ENCODE data around the gene COL15A1. TPM values are rescaled to one million over a fixed set of nuclear protein-coding genes. Genes with fewer than 3 reads are reported as not detected.

Gene COL15A1
- total RNA-seq, 2 experiments from 2014 or later: 0.20 to 0.42 TPM

GRCh38 chr9:98923451-98924123 is 20.1 kb upstream of the COL15A1 start:
- Mint-ChIP-seq H3K27me3 (peaks cover 17% of the 10 kb centered on the region), H3K27ac (no peak overlapping the region), H3K4me1 (peaks cover 7% of the 10 kb centered on the region), H3K4me3 (no peak overlapping the region), H3K9me3 (no peaks in the 10 kb centered on the region), H3K36me3 (no peaks in the 10 kb centered on the region)
- no peak for DNase-seq
- no peak for ATAC-seq (ENCODE audit: low read depth)
- POLR2A ChIA-PET: no interaction called here

DNA sequence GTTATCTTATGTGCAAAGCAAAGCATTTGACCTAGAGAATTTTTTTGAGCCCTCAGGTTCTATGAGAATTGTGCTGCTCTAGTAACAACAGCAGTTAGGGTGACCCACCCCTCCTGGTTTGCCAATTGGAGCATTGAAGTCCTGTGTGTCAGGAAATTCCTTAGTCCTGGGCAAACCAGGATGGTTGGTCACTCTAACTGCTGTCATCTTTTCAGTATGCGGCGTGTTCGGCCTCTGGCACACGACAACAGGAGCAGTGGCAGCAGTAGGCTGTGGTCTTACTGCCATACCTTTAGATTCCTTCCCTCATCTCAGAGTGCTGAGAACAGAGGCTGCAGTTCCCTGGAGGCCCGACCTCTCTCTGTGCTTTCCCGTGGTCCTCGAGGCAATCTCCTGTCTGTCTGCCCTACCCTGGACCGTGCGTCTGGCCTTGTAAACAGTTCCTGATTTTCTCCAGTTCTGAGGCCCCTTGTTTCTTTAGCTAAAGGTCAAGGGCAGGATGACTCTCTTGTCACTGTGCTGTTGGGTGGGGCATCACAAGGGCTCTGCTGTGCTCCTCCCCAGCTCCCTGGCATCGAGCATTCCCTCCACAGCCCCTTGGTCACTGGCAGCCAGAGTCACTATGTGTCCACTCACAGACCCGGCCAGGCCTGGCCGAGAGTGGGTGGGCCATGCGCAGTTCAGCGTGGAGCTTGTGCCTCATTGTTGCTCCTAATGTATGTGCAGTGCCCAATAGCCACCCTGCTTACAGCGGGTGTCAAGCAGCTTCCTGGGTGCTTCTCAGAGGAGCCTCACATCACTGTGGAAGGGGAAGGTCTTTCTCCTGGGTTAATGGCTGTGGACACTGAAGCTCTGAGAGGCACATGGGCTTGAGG is 18.5 kb upstream of the COL15A1 start:
- ATAC-seq (ENCODE audit: low read depth) (no peak), DNase-seq (no peak)
- no peak overlapping the region for H3K4me3 Mint-ChIP-seq
- no peaks in the 10 kb centered on the region for H3K9me3 Mint-ChIP-seq
- H3K27me3 Mint-ChIP-seq: peaks cover 22% of the 10 kb centered on the region
- H3K27ac Mint-ChIP-seq: no peak overlapping the region
- peaks cover 7% of the 10 kb centered on the region for H3K4me1 Mint-ChIP-seq
- POLR2A ChIA-PET: no interaction called here
- H3K36me3 Mint-ChIP-seq: no peaks in the 10 kb centered on the region

DNA sequence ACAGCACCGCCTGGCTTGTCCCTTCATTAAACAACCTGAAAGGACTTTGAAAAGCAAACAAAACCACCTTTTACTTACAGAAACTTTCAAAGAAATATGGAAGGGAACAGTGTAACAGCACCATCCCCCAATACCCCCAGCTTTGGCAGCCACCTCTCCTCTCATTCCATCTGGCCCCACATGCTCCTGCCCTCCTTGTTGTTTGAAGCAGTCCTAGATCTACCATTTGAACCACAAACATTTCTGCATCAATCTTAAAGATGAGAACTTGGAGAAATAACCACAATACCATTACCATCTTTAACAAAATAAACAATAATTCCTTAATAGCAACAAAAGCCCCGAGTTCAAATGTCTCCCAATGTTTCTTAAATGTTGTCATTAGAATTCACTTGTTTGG is 17.8 kb upstream of the COL15A1 start:
- no peak overlapping the region for H3K4me3 Mint-ChIP-seq
- POLR2A ChIA-PET: no interaction called here
- peaks cover 7% of the 10 kb centered on the region for H3K4me1 Mint-ChIP-seq
- peaks cover 23% of the 10 kb centered on the region for H3K27me3 Mint-ChIP-seq
- ATAC-seq (ENCODE audit: low read depth) (no peak), DNase-seq (no peak)
- no peaks in the 10 kb centered on the region for H3K36me3 Mint-ChIP-seq
- no peak overlapping the region for H3K27ac Mint-ChIP-seq
- H3K9me3 Mint-ChIP-seq: no peaks in the 10 kb centered on the region

DNA sequence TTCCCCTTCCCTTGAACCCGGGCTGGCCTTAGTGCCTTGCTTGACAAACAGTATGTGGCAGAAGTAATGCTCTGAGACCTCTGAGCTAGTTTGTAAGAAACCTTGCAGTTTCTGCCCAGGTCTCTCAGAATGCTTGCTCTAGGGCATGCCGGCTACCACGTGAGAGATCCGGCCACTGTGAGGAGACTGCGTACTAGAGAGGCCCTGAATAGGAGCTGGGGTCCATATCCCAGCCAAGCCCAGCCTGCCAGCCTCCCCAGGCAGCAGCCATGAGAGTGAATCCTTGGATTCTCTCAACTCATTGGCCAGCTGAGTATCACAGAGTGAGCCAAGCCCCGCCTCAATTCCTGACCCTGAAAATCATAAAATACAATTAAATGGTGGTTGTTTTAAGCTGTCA is 16.0 kb upstream of the COL15A1 start:
- no peak overlapping the region for H3K27ac Mint-ChIP-seq
- peaks cover 25% of the 10 kb centered on the region for H3K27me3 Mint-ChIP-seq
- POLR2A ChIA-PET: no interaction called here

GRCh38 chr9:98929071-98929470 is 14.6 kb upstream of the COL15A1 start:
- Mint-ChIP-seq H3K9me3 (no peaks in the 10 kb centered on the region), H3K27me3 (peaks cover 25% of the 10 kb centered on the region), H3K36me3 (no peaks in the 10 kb centered on the region), H3K4me3 (no peak overlapping the region), H3K27ac (no peak overlapping the region), H3K4me1 (peaks cover 2% of the 10 kb centered on the region)
- no peak for DNase-seq
- no peak for ATAC-seq (ENCODE audit: low read depth)
- POLR2A ChIA-PET: no interaction called here

More for the DNA sequence above, 16.0 kb upstream of the COL15A1 start:
- DNase-seq (no peak), ATAC-seq (ENCODE audit: low read depth) (no peak)
- H3K36me3 Mint-ChIP-seq: no peaks in the 10 kb centered on the region
- peaks cover 7% of the 10 kb centered on the region for H3K4me1 Mint-ChIP-seq
- no peaks in the 10 kb centered on the region for H3K9me3 Mint-ChIP-seq
- no peak overlapping the region for H3K4me3 Mint-ChIP-seq

- H3K27me3 Mint-ChIP-seq: peaks cover 25% of the 10 kb centered on the region
- ATAC-seq (ENCODE audit: low read depth): no peak
- POLR2A ChIA-PET: no interaction called here
Measured at GRCh38 chr9:98929895-98930341, 13.8 kb upstream of the COL15A1 start.

GRCh38 chr9:98930792-98931191 is 12.9 kb upstream of the COL15A1 start:
- Mint-ChIP-seq H3K36me3 (no peaks in the 10 kb centered on the region), H3K27me3 (peaks cover 21% of the 10 kb centered on the region), H3K27ac (no peak overlapping the region), H3K9me3 (no peaks in the 10 kb centered on the region), H3K4me3 (no peak overlapping the region), H3K4me1 (no peaks in the 10 kb centered on the region)
- ATAC-seq (ENCODE audit: low read depth): no peak
- POLR2A ChIA-PET: no interaction called here
- no peak for DNase-seq

More at GRCh38 chr9:98929895-98930341, 13.8 kb upstream of the COL15A1 start:
- H3K27ac Mint-ChIP-seq: no peak overlapping the region
- no peak overlapping the region for H3K4me3 Mint-ChIP-seq
- H3K9me3 Mint-ChIP-seq: no peaks in the 10 kb centered on the region
- H3K36me3 Mint-ChIP-seq: no peaks in the 10 kb centered on the region
- DNase-seq: no peak
- peaks cover 2% of the 10 kb centered on the region for H3K4me1 Mint-ChIP-seq

GRCh38 chr9:98931600-98932389 is 11.9 kb upstream of the COL15A1 start:
- H3K36me3 Mint-ChIP-seq: no peaks in the 10 kb centered on the region
- H3K27me3 Mint-ChIP-seq: peaks cover 19% of the 10 kb centered on the region
- H3K4me1 Mint-ChIP-seq: no peaks in the 10 kb centered on the region
- no peak overlapping the region for H3K4me3 Mint-ChIP-seq
- H3K27ac Mint-ChIP-seq: no peak overlapping the region
- ATAC-seq (ENCODE audit: low read depth) (no peak), DNase-seq (no peak)
- no peaks in the 10 kb centered on the region for H3K9me3 Mint-ChIP-seq
- POLR2A ChIA-PET: no interaction called here

DNA sequence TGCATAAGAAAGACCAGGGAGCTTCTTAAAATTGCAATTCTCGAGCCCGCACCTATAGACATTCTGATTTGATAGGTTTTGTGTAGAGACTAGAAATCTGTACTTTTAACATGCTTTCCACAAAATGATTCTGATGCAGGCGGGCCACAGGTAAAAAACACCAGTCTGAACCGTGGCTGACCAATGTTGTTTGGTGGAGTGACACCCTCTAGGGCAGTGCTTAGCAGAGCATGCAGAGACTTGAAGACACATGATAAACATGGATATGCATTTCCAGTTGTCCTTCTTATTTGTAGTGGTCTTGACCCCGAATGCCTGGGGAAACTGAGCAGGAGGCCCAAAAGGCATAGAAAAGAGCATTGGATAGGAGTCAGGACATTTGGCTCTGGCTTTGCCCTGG is 10.5 kb upstream of the COL15A1 start:
- Mint-ChIP-seq H3K36me3 (no peaks in the 10 kb centered on the region), H3K4me3 (no peak overlapping the region), H3K4me1 (no peaks in the 10 kb centered on the region), H3K9me3 (no peaks in the 10 kb centered on the region), H3K27ac (no peak overlapping the region), H3K27me3 (peaks cover 16% of the 10 kb centered on the region)
- ATAC-seq (ENCODE audit: low read depth): no peak
- POLR2A ChIA-PET: interaction anchor here (0.7 kb wide), 1 partner anchor 889 kb away, joined by 4 read pairs; no protein-coding TSS in a partner anchor
- no peak for DNase-seq

- no peaks in the 10 kb centered on the region for H3K4me1 Mint-ChIP-seq
Measured at GRCh38 chr9:98933890-98934289, 9.8 kb upstream of the COL15A1 start.

DNA sequence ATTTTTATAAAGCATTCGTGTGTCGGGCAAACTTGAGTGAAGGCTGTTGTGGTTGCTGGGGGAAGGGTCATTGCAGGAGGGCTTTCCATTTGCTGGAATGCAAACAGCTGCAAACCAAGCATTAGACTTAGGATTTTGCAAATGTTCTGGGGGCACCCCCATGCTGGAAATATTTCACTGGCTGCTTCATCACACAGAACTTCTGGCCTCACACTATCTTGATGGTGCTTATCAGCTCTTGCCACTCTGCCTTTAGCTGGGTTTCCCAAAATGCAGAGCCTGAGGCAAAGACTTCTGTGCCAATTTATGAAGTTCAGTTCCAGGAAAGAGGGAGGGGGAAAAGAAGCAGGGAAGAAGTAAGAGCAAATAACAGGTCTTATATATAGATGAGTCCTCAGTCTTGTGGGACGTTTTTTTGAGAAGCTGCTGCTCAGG is 8.6 kb upstream of the COL15A1 start:
- no peak overlapping the region for H3K27ac Mint-ChIP-seq
- no peaks in the 10 kb centered on the region for H3K9me3 Mint-ChIP-seq
- POLR2A ChIA-PET: no interaction called here
- no peaks in the 10 kb centered on the region for H3K36me3 Mint-ChIP-seq
- H3K4me3 Mint-ChIP-seq: no peak overlapping the region
- no peak for DNase-seq
- H3K4me1 Mint-ChIP-seq: no peaks in the 10 kb centered on the region
- peaks cover 24% of the 10 kb centered on the region for H3K27me3 Mint-ChIP-seq
- no peak for ATAC-seq (ENCODE audit: low read depth)

More at GRCh38 chr9:98933890-98934289, 9.8 kb upstream of the COL15A1 start:
- ATAC-seq (ENCODE audit: low read depth): no peak
- POLR2A ChIA-PET: interaction anchor here (0.6 to 0.7 kb wide), 2 partner anchors 281 to 888 kb away, joined by 3 to 4 read pairs; no protein-coding TSS in a partner anchor
- H3K4me3 Mint-ChIP-seq: no peak overlapping the region
- DNase-seq: no peak
- H3K27me3 Mint-ChIP-seq: peaks cover 20% of the 10 kb centered on the region
- no peak overlapping the region for H3K27ac Mint-ChIP-seq
- H3K36me3 Mint-ChIP-seq: no peaks in the 10 kb centered on the region
- no peaks in the 10 kb centered on the region for H3K9me3 Mint-ChIP-seq

GRCh38 chr9:98940276-98940675 is 3.4 kb upstream of the COL15A1 start:
- DNase-seq (no peak), ATAC-seq (ENCODE audit: low read depth) (no peak)
- no peaks in the 10 kb centered on the region for H3K9me3 Mint-ChIP-seq
- peaks cover 15% of the 10 kb centered on the region for H3K4me1 Mint-ChIP-seq
- POLR2A ChIA-PET: no interaction called here
- no peak overlapping the region for H3K27ac Mint-ChIP-seq
- no peak overlapping the region for H3K4me3 Mint-ChIP-seq
- H3K36me3 Mint-ChIP-seq: no peaks in the 10 kb centered on the region
- H3K27me3 Mint-ChIP-seq: peaks cover 65% of the 10 kb centered on the region

GRCh38 chr9:98941946-98942523 is 1.7 kb upstream of the COL15A1 start:
- no peak overlapping the region for H3K4me3 Mint-ChIP-seq
- DNase-seq (no peak), ATAC-seq (ENCODE audit: low read depth) (no peak)
- no peak overlapping the region for H3K27ac Mint-ChIP-seq
- no peaks in the 10 kb centered on the region for H3K36me3 Mint-ChIP-seq
- peaks cover 15% of the 10 kb centered on the region for H3K4me1 Mint-ChIP-seq
- peaks cover 79% of the 10 kb centered on the region for H3K27me3 Mint-ChIP-seq
- H3K9me3 Mint-ChIP-seq: no peaks in the 10 kb centered on the region
- POLR2A ChIA-PET: no interaction called here

Data from activated naive CD8-positive, alpha-beta T cell treated with anti-CD3 and anti-CD28 coated beads, Interleukin-2, amount 10 ng/mL, durations not matched to agents 7 days and 5 days (primary cell).